Stimulated activated naive CD4-positive, alpha-beta T cell (primary cell): Measurements from ENCODE around the gene NRAP.

Experiments used
- DNase-seq, 6 experiments: peaks; one replicate each; lab custom pipeline; 2025; lab: John Stamatoyannopoulos, UW

The NRAP gene

GRCh38 chr10:113604572-113604971 lies 59.3 kb downstream of the NRAP start:
- no peak for DNase-seq

GRCh38 chr10:113603057-113603777 lies 60.6 kb downstream of the NRAP start:
- DNase-seq: no peak

GRCh38 chr10:113600569-113600968 lies 63.3 kb downstream of the NRAP start:
- DNase-seq: no peak

- no peak for DNase-seq
Measured at GRCh38 chr10:113594652-113595051, 69.2 kb downstream of the NRAP start.

- DNase-seq: no peak
Measured at GRCh38 chr10:113592380-113592779, 71.5 kb downstream of the NRAP start.

GRCh38 chr10:113590581-113590980 lies 73.3 kb downstream of the NRAP start:
- no peak for DNase-seq

- no peak for DNase-seq
Measured at GRCh38 chr10:113589201-113589770, 74.6 kb downstream of the NRAP start.

- no peak for DNase-seq
Measured at GRCh38 chr10:113585949-113586348, 77.9 kb downstream of the NRAP start.

GRCh38 chr10:113583571-113583970 lies 80.3 kb downstream of the NRAP start:
- no peak for DNase-seq

GRCh38 chr10:113581092-113581491 lies 82.7 kb downstream of the NRAP start:
- DNase-seq: no peak

GRCh38 chr10:113578773-113579172 lies 85.1 kb downstream of the NRAP start:
- no peak for DNase-seq

- DNase-seq: no peak
Measured at GRCh38 chr10:113576852-113577251, 87.0 kb downstream of the NRAP start.

GRCh38 chr10:113573368-113573767 lies 90.5 kb downstream of the NRAP start:
- no peak for DNase-seq

- no peak for DNase-seq
Measured at GRCh38 chr10:113572520-113573290, 91.1 kb downstream of the NRAP start.

GRCh38 chr10:113569576-113569975 lies 94.3 kb downstream of the NRAP start:
- DNase-seq: no peak

GRCh38 chr10:113566888-113567287 lies 97.0 kb downstream of the NRAP start:
- DNase-seq: no peak

GRCh38 chr10:113565364-113565763 lies 98.5 kb downstream of the NRAP start:
- no peak for DNase-seq

- DNase-seq: peak; percentile 28 to 66 (median 42)
Measured at GRCh38 chr10:113563306-113564088, 100.3 kb downstream of the NRAP start.

GRCh38 chr10:113562704-113563103 lies 101.1 kb downstream of the NRAP start:
- no peak for DNase-seq

GRCh38 chr10:113562069-113562468 lies 101.8 kb downstream of the NRAP start:
- DNase-seq: no peak

- no peak for DNase-seq
Measured at GRCh38 chr10:113561214-113561613, 102.6 kb downstream of the NRAP start.

- no peak for DNase-seq
Measured at GRCh38 chr10:113560071-113560470, 103.8 kb downstream of the NRAP start.
